SHP77 treated with DMSO at 0.1 percent for 48 hours (cell line): ENCODE measurements around the gene NPW.

Experiments
- DNase-seq: peaks from one replicate; lab custom pipeline; 2025; lab: John Stamatoyannopoulos, UW

NPW gene

GRCh38 chr16:2019518-2019920 is at the start of gene NPW:
Gene NPW, plus strand, starts transcription at chr16:2019785.
- no peak for DNase-seq

GRCh38 chr16:1971796-1972489 is 47.6 kb upstream of the NPW start, which contains the start of gene TBL3:
Gene TBL3, plus strand, starts transcription at chr16:1972053. Its CDS starts 112 bp downstream, at chr16:1972165.
- DNase-seq, result peak; percentile 60

- DNase-seq, result no peak
Measured at GRCh38 chr16:1972490-1972877, 47.1 kb upstream of the NPW start.

GRCh38 chr16:1973461-1974156 is 46.0 kb upstream of the NPW start:
- DNase-seq, result no peak

- no peak for DNase-seq
Measured at GRCh38 chr16:1974157-1975070, 45.2 kb upstream of the NPW start.

GRCh38 chr16:1975432-1976215 is 44.0 kb upstream of the NPW start:
- DNase-seq, result no peak

GRCh38 chr16:1976216-1976520 is 43.4 kb upstream of the NPW start:
- no peak for DNase-seq

GRCh38 chr16:1976951-1977874 is 42.4 kb upstream of the NPW start:
- no peak for DNase-seq

GRCh38 chr16:1977875-1978268 is 41.7 kb upstream of the NPW start:
- DNase-seq, result no peak

GRCh38 chr16:1978476-1979120 is 41.0 kb upstream of the NPW start:
- no peak for DNase-seq

- no peak for DNase-seq
Measured at GRCh38 chr16:1979271-1980029, 40.1 kb upstream of the NPW start.

- no peak for DNase-seq
Measured at GRCh38 chr16:1980030-1980769, 39.4 kb upstream of the NPW start.

GRCh38 chr16:1980770-1981087 is 38.9 kb upstream of the NPW start:
- DNase-seq, result no peak

GRCh38 chr16:1981398-1981836 is 38.2 kb upstream of the NPW start, which contains the start of gene NOXO1:
Gene NOXO1, minus strand, starts transcription at chr16:1981469. Its CDS starts 290 bp downstream, at chr16:1981179.
- no peak for DNase-seq

GRCh38 chr16:1982013-1982433 is 37.6 kb upstream of the NPW start:
- DNase-seq, result no peak

- DNase-seq, result no peak
Measured at GRCh38 chr16:1982991-1983543, 36.5 kb upstream of the NPW start.

GRCh38 chr16:1983544-1984346 is 35.8 kb upstream of the NPW start, which contains the start of gene GFER:
Gene GFER, plus strand, starts transcription at chr16:1984193. Its CDS starts 26 bp downstream, at chr16:1984219.
- DNase-seq, result peak; percentile 54
